Pancreas (tissue), 10 donors: ENCODE results near the gene WDR81. TPM values are rescaled to one million over a fixed set of nuclear protein-coding genes. Genes with fewer than 3 reads are reported as not detected.
A peak's percentile ranks its signal among the peaks of the same experiment; 100 is the strongest.

Source experiments
- ATAC-seq, 4 donors: fragments of 200-7000 bp; cut with Tn5 transposase; one replicate each; pipeline versions ENCODE4 v1.8.0 to v1.9.1; 2020; ENCODE audit warnings: mild to moderate bottlenecking in 4 of 4, moderate library complexity in 4 of 4
- DNase-seq, 6 donors: peaks; one replicate each; pipeline ENCODE4 v3.0.0-alpha.2; 2020
- FAIRE-seq: peaks from 2 replicates; lab custom pipeline; 2012; peaks lifted over from hg19 to GRCh38; lab: Jason Lieb, UNC
- H3K27ac ChIP-seq, 4 donors: fragments of 200-600 bp; sonication (generic); 1 replicate in 3 of 4; 2 replicates in 1 of 4; pipeline versions ENCODE4 v1.5.0 to v1.8.0; 2020
- H3K27me3 ChIP-seq, 4 donors: fragments of 200-600 bp; one replicate each; pipeline ENCODE4 v1.8.0; 2021
- H3K36me3 ChIP-seq, 3 donors: fragments of 200-600 bp; sonication (generic) in 1 of 3; one replicate each; pipeline versions ENCODE4 v1.5.0 to v1.8.0; 2020 to 2021
- H3K4me1 ChIP-seq, 3 donors: fragments of 200-600 bp; one replicate each; pipeline ENCODE4 v1.8.0; 2021
- H3K4me3 ChIP-seq, 4 donors: fragments of 200-600 bp; sonication (generic) in 2 of 4; one replicate each; pipeline versions ENCODE4 v1.5.0 to v1.8.0; 2020 to 2021
- H3K9me3 ChIP-seq, 4 donors: fragments of 200-600 bp; one replicate each; pipeline ENCODE4 v1.8.0; 2021
- CTCF ChIP-seq, 4 donors: fragments of 200-600 bp; sonication (generic) in 3 of 4; IDR thresholded peaks; one replicate each; pipeline versions ENCODE4 v1.5.0 to v1.8.0; 2021; ENCODE audit warnings: antibody characterized with exemption in 4 of 4
- WGBS, 2 donors: extraction: QIAGEN DNeasy Blood & Tissue Kit; methylation state at CpG; one replicate each; pipeline ENCODE4 v1.1.7; 2013; 5-methylcytosine and 5-hydroxymethylcytosine counted together
- intact Hi-C, 3 donors: fragments of 100-400 bp; cut with DNase I; formaldehyde crosslinking; loops; one replicate each; pipeline versions ENCODE4 v1.11.1 to v1.14.2; 2022
- polyA plus RNA-seq, 2 donors: library from polyadenylated mRNA; stranded (reverse); fragments of 200-250 nt; gene quantifications; one replicate each; pipeline ENCODE4 v1.2.3, GENCODE V29; 2013
- total RNA-seq, 6 donors: library from RNA; stranded (reverse); fragmentation: NEBNext Ultra II Directional in 4 of 6; extraction: Animal tissue kit (Norgen Biotek cat#: 25700) in 4 of 6; gene quantifications; one replicate each; pipeline versions ENCODE4 v1.2.1 to v1.2.4, GENCODE V29; 2021 to 2023
- donor health status: healthy with polysubstance abuse.
- donor health status: DM: no; HTN: no; CAD: no; lungs with moderate emphysema.
- donor health status: DM: no; HTN: no; CAD: no.
- donor health status: control.
- donor health status: control.
- donor health status: Bipolar disorder and iron deficiency.
- donor health status: DM: yes; HTN: yes; CAD: no.
- donor health status: DM: no; HTN: no; CAD: no.
- donor health status: DM: no; HTN: no; CAD: no.
- donor health status: DM: yes; HTN: yes; CAD: no.

WDR81 gene
- total and polyA plus RNA-seq, 8 donors: 5.7 to 24.4 (median 9.4) TPM

GRCh38 chr17:1729966-1730325 is 5.4 kb downstream of the WDR81 start:
- H3K4me3 ChIP-seq: no peak overlapping the region
- H3K27me3 ChIP-seq: no peaks in the 10 kb centered on the region
- WGBS, 2 donors: 87 to 95% methylated on average over 12 to 15 of the region's 15 CpGs
- H3K36me3 ChIP-seq: peaks cover 0 to 3% (median 0%) of the 10 kb centered on the region in 3 donors
- H3K27ac ChIP-seq: no peak overlapping the region
- no peak for TF ChIP-seq CTCF (IDR thresholded peaks at IDR 0.05)
- intact Hi-C loops: loop anchor here in 2 of 3 donors (10.0 kb wide), 3 partner anchors 45 to 145 kb away; no protein-coding TSS in a partner anchor
- DNase-seq: no peak
- H3K9me3 ChIP-seq: no peaks in the 10 kb centered on the region
- no peak for FAIRE-seq
- peaks cover 0 to 8% (median 0%) of the 10 kb centered on the region in 3 donors for H3K4me1 ChIP-seq
- ATAC-seq: no peak

DNA sequence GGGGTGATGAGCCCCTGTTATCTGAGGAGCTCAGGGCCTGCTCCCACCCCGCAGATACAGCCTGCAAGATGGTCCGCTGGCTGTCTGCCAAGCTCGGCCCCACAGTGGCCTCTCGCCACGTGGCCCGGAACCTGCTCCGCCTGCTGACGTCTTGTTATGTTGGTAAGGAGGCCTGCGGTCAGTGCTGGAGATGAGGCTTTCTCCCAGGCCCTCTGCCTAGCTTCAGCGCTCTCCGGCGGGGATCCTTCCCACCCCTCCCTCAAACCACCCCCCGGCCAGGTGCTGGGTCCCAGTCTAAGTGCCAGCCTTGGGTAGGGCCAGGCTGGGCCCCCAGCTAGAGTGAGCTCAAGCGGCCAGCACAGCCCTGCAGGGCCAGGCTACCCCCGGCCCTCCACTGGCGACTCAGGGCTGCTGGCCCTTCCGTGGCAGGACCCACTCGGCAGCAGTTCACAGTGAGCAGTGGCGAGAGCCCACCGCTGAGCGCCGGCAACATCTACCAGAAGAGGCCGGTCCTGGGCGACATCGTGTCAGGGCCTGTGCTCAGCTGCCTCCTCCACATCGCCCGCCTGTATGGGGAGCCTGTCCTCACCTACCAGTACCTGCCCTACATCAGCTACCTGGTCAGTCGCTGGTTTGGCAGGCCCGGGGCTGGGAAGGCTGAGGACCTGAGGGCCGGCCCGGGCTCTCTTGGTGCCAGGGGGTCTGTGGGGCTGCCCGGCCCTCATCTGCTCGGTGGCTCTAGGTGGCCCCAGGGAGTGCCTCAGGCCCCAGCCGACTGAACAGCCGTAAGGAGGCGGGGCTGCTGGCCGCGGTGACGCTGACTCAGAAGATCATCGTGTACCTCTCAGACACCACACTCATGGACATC is 6.1 kb downstream of the WDR81 start:
- peaks cover 0 to 3% (median 0%) of the 10 kb centered on the region in 3 donors for H3K36me3 ChIP-seq
- TF ChIP-seq CTCF (IDR thresholded peaks at IDR 0.05): no peak

GRCh38 chr17:1731194-1731506 is 6.6 kb downstream of the WDR81 start:
- peak overlapping the region in 1 of 4 donors; percentile 53 for H3K27ac ChIP-seq
- H3K36me3 ChIP-seq: peaks cover 0 to 3% (median 0%) of the 10 kb centered on the region in 3 donors
- H3K27me3 ChIP-seq: no peaks in the 10 kb centered on the region
- intact Hi-C loops: no loop called here
- FAIRE-seq (no peak), ATAC-seq (no peak), DNase-seq (no peak)
- 86 to 95% methylated on average over 10 of the region's 10 CpGs for WGBS, 2 donors
- no peaks in the 10 kb centered on the region for H3K9me3 ChIP-seq
- no peak overlapping the region for H3K4me3 ChIP-seq
- peaks cover 0 to 2% (median 0%) of the 10 kb centered on the region in 3 donors for H3K4me1 ChIP-seq
- no peak for TF ChIP-seq CTCF (IDR thresholded peaks at IDR 0.05)

More for the DNA sequence above, 6.1 kb downstream of the WDR81 start:
- peak in 3 of 6 donors; percentile 47 to 82 (median 60) for DNase-seq
- intact Hi-C loops: no loop called here
- 86 to 87% methylated on average over 40 of the region's 40 CpGs for WGBS, 2 donors
- H3K9me3 ChIP-seq: no peaks in the 10 kb centered on the region
- no peak for FAIRE-seq
- H3K27ac ChIP-seq: peak overlapping the region in 3 of 4 donors; percentile 34 to 53 (median 35)
- peaks cover 0 to 5% (median 0%) of the 10 kb centered on the region in 3 donors for H3K4me1 ChIP-seq
- no peaks in the 10 kb centered on the region for H3K27me3 ChIP-seq
- peak in 3 of 4 donors; percentile 55 to 65 (median 59) for ATAC-seq
- no peak overlapping the region for H3K4me3 ChIP-seq

GRCh38 chr17:1732241-1732832 is 7.8 kb downstream of the WDR81 start:
- intact Hi-C loops: no loop called here
- Histone ChIP-seq H3K36me3 (peaks cover 0 to 3% (median 3%) of the 10 kb centered on the region in 3 donors), H3K9me3 (no peaks in the 10 kb centered on the region), H3K27me3 (no peaks in the 10 kb centered on the region), H3K4me3 (no peak overlapping the region), H3K4me1 (peaks cover 0 to 6% (median 0%) of the 10 kb centered on the region in 3 donors), H3K27ac (no peak overlapping the region)
- ATAC-seq (no peak), FAIRE-seq (no peak), DNase-seq (peak in 1 of 6 donors; percentile 61)
- 90 to 92% methylated on average over 20 to 22 of the region's 22 CpGs for WGBS, 2 donors
- TF ChIP-seq CTCF (IDR thresholded peaks at IDR 0.05): no peak
